ENCODE measurements around the gene SLC25A23. TPM values are rescaled to one million over a fixed set of nuclear protein-coding genes. Genes with fewer than 3 reads are reported as not detected.
"Not testable (repeated sequence)": the region's sequence is repeated elsewhere in the genome, so short reads cannot be mapped to it uniquely, and the experiment has no call there.

The SLC25A23 gene
- total RNA-seq, 2 experiments from 2014 or later = 27.5 to 28.0 TPM

- ATAC-seq; H3K36me3 Mint-ChIP-seq (ENCODE audit: low read depth); H3K27ac Mint-ChIP-seq; H3K9me3 Mint-ChIP-seq (ENCODE audit: insufficient read depth); DNase-seq; H3K27me3 Mint-ChIP-seq (ENCODE audit: low read depth); H3K4me3 Mint-ChIP-seq; CTCF ChIA-PET: not testable (repeated sequence)
- POLR2A ChIA-PET = interaction anchor here (0.7 kb wide), 1 partner anchor 31 kb away, joined by 3 read pairs; the partner anchor contains the start of gene SLC25A23
- peaks cover 20% of the 10 kb centered on the region for H3K4me1 Mint-ChIP-seq (ENCODE audit: low read depth)
Measured at GRCh38 chr19:6428692-6429418, 30.7 kb downstream of the SLC25A23 start.

- Mint-ChIP-seq H3K27me3 (ENCODE audit: low read depth) (no peaks in the 10 kb centered on the region), H3K36me3 (ENCODE audit: low read depth) (peaks cover 12% of the 10 kb centered on the region), H3K4me1 (ENCODE audit: low read depth) (peaks cover 33% of the 10 kb centered on the region), H3K27ac (no peak overlapping the region), H3K9me3 (ENCODE audit: insufficient read depth) (no peaks in the 10 kb centered on the region), H3K4me3 (no peak overlapping the region)
- POLR2A ChIA-PET = no interaction called here
- ATAC-seq = no peak
- no peak for DNase-seq
- CTCF ChIA-PET = no interaction called here
Measured at GRCh38 chr19:6427131-6427530, 32.5 kb downstream of the SLC25A23 start.

DNA sequence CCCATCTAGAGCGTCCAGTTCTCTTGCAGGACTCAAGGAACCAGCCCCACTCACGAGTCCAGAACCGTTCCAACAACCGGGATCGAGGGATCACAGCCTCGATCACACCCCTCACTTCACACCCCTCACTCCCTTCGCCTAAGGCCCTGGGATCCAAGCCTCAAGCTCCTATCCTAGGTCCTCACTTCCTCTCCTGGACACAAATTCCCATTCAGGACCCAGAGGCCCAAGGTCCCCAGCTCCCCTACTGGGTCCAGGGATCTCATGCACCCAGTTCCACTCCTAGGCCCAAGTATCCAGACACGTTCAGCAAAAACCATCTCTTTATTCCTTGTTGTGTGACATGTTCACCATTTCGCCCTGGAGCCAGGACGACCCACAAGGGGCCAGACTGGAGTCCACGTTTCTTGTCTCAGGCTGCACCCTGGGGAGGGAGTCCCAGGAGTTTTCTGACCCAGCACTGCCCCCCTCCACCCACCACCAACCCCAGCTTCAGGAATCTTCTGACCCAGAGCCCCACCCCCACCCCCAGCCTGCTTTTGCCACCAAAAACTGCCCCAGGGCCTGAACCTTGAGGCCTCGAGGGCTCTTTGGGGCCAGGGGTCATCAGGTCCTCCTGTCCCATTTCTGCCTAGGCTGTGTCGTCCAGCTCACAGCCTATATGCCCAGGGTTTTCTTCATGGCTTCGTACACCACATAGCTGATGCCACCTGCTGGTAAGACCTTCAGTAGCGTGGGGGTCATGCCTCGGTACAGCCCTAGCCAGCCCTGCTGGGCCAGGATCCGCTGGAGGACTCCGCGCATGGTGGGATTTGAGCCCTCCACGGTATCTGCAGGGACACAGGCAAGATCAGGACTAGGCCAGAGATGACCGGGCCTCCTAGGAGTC lies 33.6 kb downstream of the SLC25A23 start:
- CTCF ChIA-PET = interaction anchor here (1.1 to 1.9 kb wide), 8 partner anchors 9 to 364 kb away, joined by 3 to 7 read pairs (median 4); partner anchors contain the start of genes ALKBH7, DENND1C and SLC25A23
- no peak for ATAC-seq

GRCh38 chr19:6424939-6425731 lies 34.5 kb downstream of the SLC25A23 start:
- DNase-seq = peak; percentile 100
- peak overlapping the region; percentile 68 for H3K4me3 Mint-ChIP-seq
- peaks cover 37% of the 10 kb centered on the region for H3K4me1 Mint-ChIP-seq (ENCODE audit: low read depth)
- H3K27ac Mint-ChIP-seq = peak overlapping the region; percentile 97
- H3K9me3 Mint-ChIP-seq (ENCODE audit: insufficient read depth) = no peaks in the 10 kb centered on the region
- ChIA-PET POLR2A (interaction anchor here (0.6 to 1.8 kb wide), 7 partner anchors 10 to 376 kb away, joined by 3 to 11 read pairs (median 4); partner anchors contain the start of genes DENND1C and GTF2F1), CTCF (interaction anchor here (0.7 to 1.9 kb wide), 12 partner anchors 10 to 363 kb away, joined by 3 to 7 read pairs (median 4); partner anchors contain the start of genes ALKBH7, DENND1C and SLC25A23)
- H3K27me3 Mint-ChIP-seq (ENCODE audit: low read depth) = no peaks in the 10 kb centered on the region
- H3K36me3 Mint-ChIP-seq (ENCODE audit: low read depth) = peaks cover 26% of the 10 kb centered on the region
- peak; percentile 90 for ATAC-seq

More for the DNA sequence above, 33.6 kb downstream of the SLC25A23 start:
- POLR2A ChIA-PET = interaction anchor here (1.5 to 1.8 kb wide), 2 partner anchors 9 to 56 kb away, joined by 3 to 11 read pairs; partner anchors contain the start of gene DENND1C
- H3K36me3 Mint-ChIP-seq (ENCODE audit: low read depth) = peaks cover 17% of the 10 kb centered on the region
- H3K4me3 Mint-ChIP-seq = peak overlapping the region; percentile 68
- peaks cover 38% of the 10 kb centered on the region for H3K4me1 Mint-ChIP-seq (ENCODE audit: low read depth)
- no peak for DNase-seq
- peak overlapping the region; percentile 97 for H3K27ac Mint-ChIP-seq
- H3K9me3 Mint-ChIP-seq (ENCODE audit: insufficient read depth) = no peaks in the 10 kb centered on the region
- no peaks in the 10 kb centered on the region for H3K27me3 Mint-ChIP-seq (ENCODE audit: low read depth)

DNA sequence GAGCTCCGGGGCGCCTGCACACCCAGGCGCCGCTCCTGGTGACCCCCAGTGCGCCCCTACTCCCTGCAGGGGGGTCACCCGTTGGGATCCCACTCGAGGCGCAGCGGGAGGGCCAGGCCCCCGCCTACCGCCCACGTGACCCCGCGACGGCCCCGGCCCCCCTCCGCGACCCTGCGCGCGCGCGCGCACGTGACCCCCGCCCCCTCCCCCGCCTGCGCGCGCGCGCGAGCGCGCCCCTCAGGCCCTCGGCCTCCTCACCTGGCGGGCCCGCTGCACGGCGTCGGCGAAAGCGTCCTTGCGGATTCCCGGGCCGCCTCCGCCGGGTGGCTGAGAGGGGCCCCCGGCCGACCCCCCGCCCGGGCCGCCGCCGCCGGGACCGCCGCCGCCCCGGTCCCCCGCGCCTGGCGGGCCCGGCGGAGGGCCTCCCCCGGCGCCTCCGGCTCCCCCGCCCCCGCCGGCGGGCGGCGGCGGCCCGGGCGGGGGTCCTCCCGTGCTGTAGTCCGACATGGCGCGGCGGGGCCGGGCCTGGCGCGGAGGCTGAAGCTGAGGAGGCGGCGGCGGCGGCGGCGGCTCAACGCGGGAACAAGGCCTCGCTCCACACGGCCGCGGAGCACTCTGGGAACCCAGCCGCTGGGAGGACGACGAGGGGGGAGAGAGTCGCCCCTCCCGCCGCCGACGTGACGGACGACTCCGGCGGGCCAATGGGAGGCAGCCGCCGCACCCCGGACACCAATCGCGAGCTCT lies 35.2 kb downstream of the SLC25A23 start, which contains the start of gene KHSRP:
KHSRP (minus strand) TSS at position 617 of the 744 bp plus-strand sequence; CDS start at position 507, 110 bp downstream.
- peak within 1 kb of the TSS; percentile 89 for H3K4me3 Mint-ChIP-seq
- ATAC-seq = no peak
- no peaks in the 10 kb centered on the region for H3K27me3 Mint-ChIP-seq (ENCODE audit: low read depth)
- peak within 1 kb of the TSS; percentile 97 for H3K27ac Mint-ChIP-seq
- CTCF ChIA-PET = interaction anchor here (0.7 to 1.9 kb wide), 9 partner anchors 11 to 207 kb away, joined by 3 to 7 read pairs (median 4); partner anchors contain the start of genes ALKBH7, DENND1C and SLC25A23
- H3K36me3 Mint-ChIP-seq (ENCODE audit: low read depth) = peaks cover 33% of the 10 kb centered on the region
- no peaks in the 10 kb centered on the region for H3K9me3 Mint-ChIP-seq (ENCODE audit: insufficient read depth)
- peak; percentile 30 for DNase-seq
- POLR2A ChIA-PET = interaction anchor here (0.6 to 1.8 kb wide), 6 partner anchors 31 to 377 kb away, joined by 3 to 11 read pairs (median 4); partner anchors contain the start of genes DENND1C and GTF2F1
- H3K4me1 Mint-ChIP-seq (ENCODE audit: low read depth) = peaks cover 29% of the 10 kb centered on the region

DNA sequence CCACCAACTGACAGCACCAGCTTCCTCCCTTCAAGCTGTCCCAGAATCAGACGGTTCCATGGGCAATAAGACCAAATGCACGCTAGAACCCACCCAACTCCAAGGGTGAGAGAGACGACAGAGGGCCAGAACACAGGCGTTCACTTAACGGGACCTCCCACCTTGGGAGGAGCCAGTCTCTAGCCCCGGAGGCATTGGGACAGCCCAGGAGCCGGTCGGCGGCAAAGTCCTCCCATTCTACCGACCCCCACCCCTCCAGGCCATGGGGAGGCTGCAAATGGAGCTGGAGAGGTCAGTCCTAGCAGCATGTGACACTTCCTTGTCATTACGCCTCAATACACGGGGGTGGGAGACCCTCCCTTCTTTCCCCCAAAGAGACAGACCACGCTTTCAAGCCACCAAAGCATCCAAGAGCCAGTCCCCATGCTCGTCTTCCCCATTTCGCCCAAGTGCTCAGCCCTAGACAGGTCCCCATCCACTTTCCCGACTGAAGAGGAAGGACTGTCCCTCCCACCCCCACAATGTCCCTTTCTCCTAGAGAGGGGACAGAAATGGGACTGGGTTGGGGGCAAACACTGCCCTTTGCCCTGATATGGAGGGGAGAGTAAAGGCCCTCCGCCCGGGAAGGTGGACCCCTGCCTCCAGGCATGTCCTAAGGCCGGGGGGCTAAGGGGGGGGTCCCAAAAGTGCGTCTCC lies 35.9 kb downstream of the SLC25A23 start:
- DNase-seq = peak; percentile 62
- POLR2A ChIA-PET = interaction anchor here (0.9 kb wide), 1 partner anchor 12 kb away, joined by 3 read pairs; no protein-coding TSS in a partner anchor
- Mint-ChIP-seq H3K27me3 (ENCODE audit: low read depth) (no peaks in the 10 kb centered on the region), H3K4me1 (ENCODE audit: low read depth) (peaks cover 29% of the 10 kb centered on the region), H3K27ac (peak overlapping the region; percentile 85), H3K9me3 (ENCODE audit: insufficient read depth) (no peaks in the 10 kb centered on the region), H3K4me3 (peak overlapping the region; percentile 89), H3K36me3 (ENCODE audit: low read depth) (peaks cover 38% of the 10 kb centered on the region)
- ATAC-seq = no peak
- CTCF ChIA-PET = no interaction called here

- peaks cover 29% of the 10 kb centered on the region for H3K4me1 Mint-ChIP-seq (ENCODE audit: low read depth)
- H3K9me3 Mint-ChIP-seq (ENCODE audit: insufficient read depth) = no peaks in the 10 kb centered on the region
- H3K4me3 Mint-ChIP-seq = no peak overlapping the region
- H3K27ac Mint-ChIP-seq = no peak overlapping the region
- DNase-seq (no peak), ATAC-seq (no peak)
- H3K36me3 Mint-ChIP-seq (ENCODE audit: low read depth) = peaks cover 54% of the 10 kb centered on the region
- POLR2A ChIA-PET = interaction anchor here (0.9 to 2.1 kb wide), 5 partner anchors 19 to 49 kb away, joined by 3 to 6 read pairs (median 4); partner anchors contain the start of genes ALKBH7, GTF2F1 and SLC25A23
- no peaks in the 10 kb centered on the region for H3K27me3 Mint-ChIP-seq (ENCODE audit: low read depth)
- CTCF ChIA-PET = interaction anchor here (1.1 kb wide), 1 partner anchor 84 kb away, joined by 3 read pairs; no protein-coding TSS in a partner anchor
Measured at GRCh38 chr19:6421075-6422014, 38.2 kb downstream of the SLC25A23 start.

GRCh38 chr19:6418562-6418932 lies 41.0 kb downstream of the SLC25A23 start:
- ATAC-seq (no peak), DNase-seq (no peak)
- H3K4me3 Mint-ChIP-seq = no peak overlapping the region
- CTCF ChIA-PET = no interaction called here
- no peak overlapping the region for H3K27ac Mint-ChIP-seq
- H3K27me3 Mint-ChIP-seq (ENCODE audit: low read depth) = no peaks in the 10 kb centered on the region
- H3K4me1 Mint-ChIP-seq (ENCODE audit: low read depth) = peaks cover 18% of the 10 kb centered on the region
- POLR2A ChIA-PET = interaction anchor here (0.6 kb wide), 2 partner anchors 21 to 410 kb away, joined by 3 to 4 read pairs; no protein-coding TSS in a partner anchor
- no peaks in the 10 kb centered on the region for H3K9me3 Mint-ChIP-seq (ENCODE audit: insufficient read depth)
- peaks cover 69% of the 10 kb centered on the region for H3K36me3 Mint-ChIP-seq (ENCODE audit: low read depth)

Measured in activated CD8-positive, alpha-beta T cell treated with anti-CD3 and anti-CD28 coated beads, Interleukin-2, amount 10 ng/mL, durations not matched to agents 7 days and 5 days (primary cell).